ENCODE measurements around the gene ZNF185.
A peak's percentile ranks its signal among the peaks of the same experiment; 100 is the strongest.

Gene ZNF185

GRCh38 chrX:152932144-152932543 lies 34.3 kb downstream of the ZNF185 start:
- DNase-seq (ENCODE audit: low read depth in 2 of 2): no peak
- no peak for TF ChIP-seq CTCF (IDR thresholded peaks at IDR 0.05; ENCODE audit: low read depth, low read length)
- H3K4me3 ChIP-seq (replicated peaks in 1 of 2; ENCODE audit: low read depth in 2 of 2, low read length in 2 of 2): no peak overlapping the region

DNA sequence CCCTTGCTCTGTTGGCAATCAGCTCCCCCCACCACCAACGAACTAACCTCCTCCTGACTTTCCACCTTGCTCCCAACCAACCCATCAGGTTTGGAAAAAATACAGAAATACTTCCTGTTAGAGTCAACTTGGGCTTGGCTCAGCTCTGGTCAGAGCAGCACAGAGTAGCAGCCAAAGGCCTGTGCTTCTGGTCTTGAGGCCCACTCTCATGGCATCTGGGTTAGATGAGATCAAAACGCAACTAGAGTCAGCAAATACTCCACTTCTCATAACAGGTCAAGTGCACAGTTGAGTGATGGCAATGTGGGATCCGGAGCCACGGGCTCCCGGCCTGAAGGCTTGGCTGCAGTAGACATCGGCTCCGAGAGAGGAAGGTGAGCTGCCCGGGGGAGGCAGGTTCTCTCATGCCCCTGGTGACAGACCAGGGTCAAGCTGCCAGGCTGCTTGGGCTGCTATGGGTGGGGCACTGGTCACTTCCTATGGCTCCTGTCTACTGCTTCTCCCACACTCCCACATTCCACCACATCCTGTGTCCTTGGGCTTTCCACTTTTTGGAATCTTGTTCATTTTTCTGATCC lies 34.8 kb downstream of the ZNF185 start:
- DNase-seq (ENCODE audit: low read depth in 2 of 2): no peak
- no peak for TF ChIP-seq CTCF (IDR thresholded peaks at IDR 0.05; ENCODE audit: low read depth, low read length)
- no peak overlapping the region for H3K4me3 ChIP-seq (replicated peaks in 1 of 2; ENCODE audit: low read depth in 2 of 2, low read length in 2 of 2)

GRCh38 chrX:152936306-152936705 lies 38.4 kb downstream of the ZNF185 start:
- H3K4me3 ChIP-seq (replicated peaks in 1 of 2; ENCODE audit: low read depth in 2 of 2, low read length in 2 of 2): no peak overlapping the region
- no peak for DNase-seq (ENCODE audit: low read depth in 2 of 2)
- no peak for TF ChIP-seq CTCF (IDR thresholded peaks at IDR 0.05; ENCODE audit: low read depth, low read length)

DNA sequence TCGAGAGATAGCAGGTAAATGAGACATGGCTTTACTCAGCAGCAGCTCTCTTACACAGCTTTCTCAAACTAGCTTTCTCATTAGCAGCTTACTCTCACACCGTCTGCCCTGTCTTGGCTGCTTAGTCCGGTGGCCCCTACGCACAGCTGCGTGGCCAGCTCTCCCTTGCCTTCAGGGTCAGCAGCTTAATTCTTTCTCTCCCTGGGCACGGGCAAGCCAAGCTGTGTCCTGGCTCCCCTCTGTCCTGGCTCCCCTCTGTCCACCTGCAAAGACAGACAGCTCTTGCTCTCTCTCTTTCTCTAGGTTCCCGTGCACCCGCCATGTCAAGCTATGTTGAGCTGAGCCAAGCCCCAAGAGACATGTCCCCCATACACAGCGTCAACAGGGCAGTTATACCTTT lies 39.4 kb downstream of the ZNF185 start:
- no peak for TF ChIP-seq CTCF (IDR thresholded peaks at IDR 0.05; ENCODE audit: low read depth, low read length)
- H3K4me3 ChIP-seq (replicated peaks in 1 of 2; ENCODE audit: low read depth in 2 of 2, low read length in 2 of 2): no peak overlapping the region
- no peak for DNase-seq (ENCODE audit: low read depth in 2 of 2)

DNA sequence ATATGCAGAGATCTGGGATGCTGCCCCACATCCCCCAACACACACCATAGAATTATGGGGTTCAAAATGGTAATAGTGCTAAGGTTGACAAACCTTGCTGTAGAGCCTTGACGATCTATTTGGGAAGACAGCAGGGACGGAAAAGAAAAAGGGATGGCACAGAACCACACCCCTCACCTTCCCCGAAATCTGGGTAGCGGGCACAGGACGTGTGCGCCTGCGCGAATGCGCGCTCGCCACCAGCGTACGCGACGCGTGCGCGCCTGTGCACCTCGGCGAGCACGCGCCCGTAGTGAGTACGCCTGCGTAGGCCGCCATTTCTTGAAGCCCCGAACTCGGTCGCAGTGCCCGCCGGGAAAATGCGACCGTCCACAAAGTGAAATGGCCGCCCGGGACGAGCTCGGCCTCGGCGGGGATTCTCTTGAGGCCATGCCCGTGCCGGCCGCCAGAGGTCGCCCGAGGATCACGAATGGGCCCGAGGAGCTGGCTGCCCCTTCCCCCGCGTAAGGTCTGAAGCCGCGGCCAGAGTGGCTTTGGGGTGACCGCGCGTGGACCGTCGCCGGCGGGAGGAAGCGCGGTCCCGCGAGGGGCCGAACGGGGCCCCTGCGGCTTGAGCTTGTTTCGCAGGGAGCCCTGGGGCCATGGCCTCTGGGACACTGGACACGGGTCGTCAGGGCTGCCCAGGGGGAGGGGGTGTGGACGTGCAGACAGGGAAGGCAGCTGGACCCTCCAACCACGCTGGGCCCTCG lies 43.6 kb downstream of the ZNF185 start:
- peak; percentile 68 for TF ChIP-seq CTCF (IDR thresholded peaks at IDR 0.05; ENCODE audit: low read depth, low read length)
- peak overlapping the region; percentile 64 to 70 for H3K4me3 ChIP-seq (replicated peaks in 1 of 2; ENCODE audit: low read depth in 2 of 2, low read length in 2 of 2)
- peak; percentile 92 to 95 for DNase-seq (ENCODE audit: low read depth in 2 of 2)

DNA sequence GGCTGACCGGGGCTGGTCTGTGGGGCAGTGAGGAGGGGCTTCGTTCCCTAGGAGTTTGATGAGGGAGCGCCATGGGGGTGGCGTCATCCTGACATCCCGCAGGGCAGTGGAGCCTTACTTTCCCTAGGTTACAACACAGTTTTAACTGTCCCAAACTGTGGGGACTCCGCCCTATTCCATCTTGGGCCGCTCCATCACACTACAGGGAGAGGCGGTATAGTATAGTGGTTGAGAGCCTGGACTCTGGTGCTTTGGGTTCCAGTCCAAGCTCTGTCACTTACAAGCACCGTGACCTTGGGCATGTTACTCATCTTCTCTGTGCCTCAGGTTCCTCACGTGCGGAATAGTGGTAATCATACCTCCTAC lies 44.2 kb downstream of the ZNF185 start:
- no peak for TF ChIP-seq CTCF (IDR thresholded peaks at IDR 0.05; ENCODE audit: low read depth, low read length)
- H3K4me3 ChIP-seq (replicated peaks in 1 of 2; ENCODE audit: low read depth in 2 of 2, low read length in 2 of 2): peak overlapping the region; percentile 64 to 70
- no peak for DNase-seq (ENCODE audit: low read depth in 2 of 2)

Data from cardiac fibroblast (primary cell).